ENCODE results near the gene YPEL1. TPM values are rescaled to one million over a fixed set of nuclear protein-coding genes. Genes with fewer than 3 reads are reported as not detected.
A peak's percentile ranks its signal among the peaks of the same experiment; 100 is the strongest.

YPEL1 gene
- total RNA-seq, 2 donors from 2014 or later, result 20.1 to 25.2 TPM

- DNase-seq (ENCODE audit: low spot score) (no peak), ATAC-seq (ENCODE audit: insufficient number of reproducible peaks, low FRiP score, low read depth) (no peak)
- Histone ChIP-seq H3K27ac (no peak overlapping the region), H3K36me3 (peaks cover 18% of the 10 kb centered on the region), H3K4me1 (ENCODE audit: control insufficient read depth in 1 of 2, low read depth in 2 of 2) (peaks cover 4 to 21% of the 10 kb centered on the region in 2 donors), H3K4me3 (no peak overlapping the region), H3K9me3 (no peaks in the 10 kb centered on the region), H3K27me3 (replicated peaks; ENCODE audit: insufficient read depth) (no peaks in the 10 kb centered on the region)
- no peak for TF ChIP-seq CTCF (IDR thresholded peaks at IDR 0.05)
Observed at GRCh38 chr22:21759093-21759492, 23.5 kb upstream of the YPEL1 start.

GRCh38 chr22:21758091-21758864 is 22.7 kb upstream of the YPEL1 start:
- ATAC-seq (ENCODE audit: insufficient number of reproducible peaks, low FRiP score, low read depth), result no peak
- no peak overlapping the region for H3K27ac ChIP-seq
- TF ChIP-seq CTCF (IDR thresholded peaks at IDR 0.05), result no peak
- H3K9me3 ChIP-seq, result no peaks in the 10 kb centered on the region
- H3K27me3 ChIP-seq (replicated peaks; ENCODE audit: insufficient read depth), result no peaks in the 10 kb centered on the region
- no peak for DNase-seq (ENCODE audit: low spot score)
- H3K36me3 ChIP-seq, result peaks cover 13% of the 10 kb centered on the region
- H3K4me1 ChIP-seq (ENCODE audit: control insufficient read depth in 1 of 2, low read depth in 2 of 2), result peaks cover 4 to 21% of the 10 kb centered on the region in 2 donors
- H3K4me3 ChIP-seq, result no peak overlapping the region

- DNase-seq (ENCODE audit: low spot score), result no peak
- no peak for TF ChIP-seq CTCF (IDR thresholded peaks at IDR 0.05)
- Histone ChIP-seq H3K9me3 (no peaks in the 10 kb centered on the region), H3K27me3 (replicated peaks; ENCODE audit: insufficient read depth) (no peaks in the 10 kb centered on the region), H3K4me3 (no peak overlapping the region), H3K4me1 (ENCODE audit: control insufficient read depth in 1 of 2, low read depth in 2 of 2) (peaks cover 4 to 21% of the 10 kb centered on the region in 2 donors), H3K36me3 (peaks cover 3% of the 10 kb centered on the region), H3K27ac (peak overlapping the region in 1 of 2 donors; percentile 49)
- no peak for ATAC-seq (ENCODE audit: insufficient number of reproducible peaks, low FRiP score, low read depth)
Observed at GRCh38 chr22:21755851-21756284, 20.3 kb upstream of the YPEL1 start.

GRCh38 chr22:21754523-21754922 is 18.9 kb upstream of the YPEL1 start:
- H3K4me1 ChIP-seq (ENCODE audit: control insufficient read depth in 1 of 2, low read depth in 2 of 2), result peaks cover 4 to 21% of the 10 kb centered on the region in 2 donors
- no peaks in the 10 kb centered on the region for H3K27me3 ChIP-seq (replicated peaks; ENCODE audit: insufficient read depth)
- DNase-seq (ENCODE audit: low spot score) (no peak), ATAC-seq (ENCODE audit: insufficient number of reproducible peaks, low FRiP score, low read depth) (no peak)
- TF ChIP-seq CTCF (IDR thresholded peaks at IDR 0.05), result no peak
- H3K4me3 ChIP-seq, result no peak overlapping the region
- H3K36me3 ChIP-seq, result no peaks in the 10 kb centered on the region
- H3K27ac ChIP-seq, result no peak overlapping the region
- H3K9me3 ChIP-seq, result no peaks in the 10 kb centered on the region

GRCh38 chr22:21753374-21754111 is 17.9 kb upstream of the YPEL1 start:
- ATAC-seq (ENCODE audit: insufficient number of reproducible peaks, low FRiP score, low read depth), result no peak

More at GRCh38 chr22:21753374-21754111, 17.9 kb upstream of the YPEL1 start:
- peaks cover 4 to 21% of the 10 kb centered on the region in 2 donors for H3K4me1 ChIP-seq (ENCODE audit: control insufficient read depth in 1 of 2, low read depth in 2 of 2)
- no peak overlapping the region for H3K27ac ChIP-seq
- DNase-seq (ENCODE audit: low spot score), result no peak
- H3K9me3 ChIP-seq, result no peaks in the 10 kb centered on the region
- H3K4me3 ChIP-seq, result no peak overlapping the region
- no peak for TF ChIP-seq CTCF (IDR thresholded peaks at IDR 0.05)
- H3K27me3 ChIP-seq (replicated peaks; ENCODE audit: insufficient read depth), result no peaks in the 10 kb centered on the region
- no peaks in the 10 kb centered on the region for H3K36me3 ChIP-seq

Measured in thoracic aorta (tissue), 2 donors.